H1 (cell line): ENCODE measurements around the gene MOB4. TPM values are rescaled to one million over a fixed set of nuclear protein-coding genes. Genes with fewer than 3 reads are reported as not detected.

Experiments
- CTCF ChIA-PET: fragments of 300-600 bp; sonication (Branson Sonifier 250); formaldehyde crosslinking; loops from one replicate; lab custom pipeline; 2021; ENCODE audit not compliant: partially characterized antibody; lab: Charles Lee
- POLR2A ChIA-PET: fragments of 300-600 bp; sonication (Branson Sonifier 250); formaldehyde crosslinking; loops from one replicate; lab custom pipeline; 2021; ENCODE audit warnings: inconsistent platforms; ENCODE audit not compliant: partially characterized antibody; lab: Charles Lee
- DNase-seq, 2 experiments: peaks; one replicate each; pipeline versions ENCODE4 v3.0.0 to v3.0.0-alpha.2; 2010 to 2022; ENCODE audit warnings: low spot score in 2 of 2, low read depth in 1 of 2, mixed read lengths in 1 of 2
- FAIRE-seq: peaks from 2 replicates; lab custom pipeline; 2011; peaks lifted over from hg19 to GRCh38; lab: Jason Lieb, UNC
- H2AFZ ChIP-seq: 2 replicates; pipeline ENCODE4 v1.8.1; 2012; ENCODE audit warnings: low read length, inconsistent platforms
- H2AK5ac ChIP-seq: 2 replicates; pipeline ENCODE4 v1.6.1; 2013; ENCODE audit warnings: low read depth, low read length
- H2BK120ac ChIP-seq: replicated peaks from 2 replicates; pipeline ENCODE3; 2013; ENCODE audit warnings: low read depth, low read length, inconsistent platforms
- H2BK12ac ChIP-seq: 2 replicates; pipeline ENCODE4 v1.6.1; 2013; ENCODE audit warnings: low read depth, low read length
- H2BK15ac ChIP-seq: 2 replicates; pipeline ENCODE4 v1.6.1; 2013; ENCODE audit warnings: low read length
- H2BK20ac ChIP-seq: 2 replicates; pipeline ENCODE4 v1.6.1; 2013; ENCODE audit warnings: low read length
- H2BK5ac ChIP-seq: 2 replicates; pipeline ENCODE4 v1.6.1; 2013; ENCODE audit warnings: low read depth, low read length
- H3K14ac ChIP-seq: 2 replicates; pipeline ENCODE4 v1.6.1; 2013; ENCODE audit warnings: inconsistent platforms; ENCODE audit not compliant: insufficient read length
- H3K18ac ChIP-seq: 2 replicates; pipeline ENCODE4 v1.6.1; 2013; ENCODE audit warnings: low read length; ENCODE audit errors: extremely low read depth
- H3K23ac ChIP-seq: 2 replicates; pipeline ENCODE4 v1.6.1; 2013; ENCODE audit warnings: inconsistent platforms; ENCODE audit not compliant: insufficient read length
- H3K23me2 ChIP-seq: 2 replicates; pipeline ENCODE4 v1.6.1; 2013; ENCODE audit warnings: low read depth, low read length
- H3K27ac ChIP-seq: 2 replicates; pipeline ENCODE4 v1.6.1; 2011; ENCODE audit warnings: low read depth, low read length, inconsistent platforms
- H3K27me3 ChIP-seq, 4 experiments: replicated peaks in 1 of 4; 1 replicate in 1 of 4; 2 replicates in 3 of 4; pipeline versions ENCODE4 v1.6.1 to v1.8.1; 2011 to 2013; ENCODE audit warnings: low read length in 3 of 4, mild to moderate bottlenecking in 3 of 4, inconsistent platforms in 2 of 4, mixed read lengths in 2 of 4, moderate library complexity in 1 of 4; ENCODE audit not compliant: control insufficient read depth in 3 of 4, insufficient read depth in 3 of 4; ENCODE audit errors: extremely low read depth in 1 of 4
- H3K36me3 ChIP-seq, 4 experiments: 2 replicates each; pipeline versions ENCODE4 v1.6.1 to v1.8.1; 2011 to 2013; ENCODE audit warnings: mild to moderate bottlenecking in 4 of 4, low read length in 3 of 4, moderate library complexity in 2 of 4, control low read depth in 1 of 4, inconsistent platforms in 1 of 4; ENCODE audit not compliant: insufficient read depth in 4 of 4, control insufficient read depth in 2 of 4
- H3K4ac ChIP-seq: replicated peaks from 2 replicates; pipeline ENCODE3; 2013; ENCODE audit warnings: low read length, low read depth, mixed read lengths, inconsistent platforms; ENCODE audit not compliant: insufficient read length
- H3K4me1 ChIP-seq, 4 experiments: replicated peaks in 1 of 4; 1 replicate in 1 of 4; 2 replicates in 3 of 4; pipeline versions ENCODE4 v1.6.1 to v1.8.1; 2011 to 2013; ENCODE audit warnings: low read length in 3 of 4, inconsistent platforms in 2 of 4, mixed read lengths in 1 of 4; ENCODE audit not compliant: insufficient read depth in 4 of 4, control insufficient read depth in 3 of 4
- H3K4me2 ChIP-seq, 2 experiments: 2 replicates each; pipeline versions ENCODE4 v1.6.1 to v1.8.1; 2011 to 2013; ENCODE audit warnings: low read depth in 2 of 2, low read length in 2 of 2, control low read depth in 1 of 2, inconsistent platforms in 1 of 2, mild to moderate bottlenecking in 1 of 2; ENCODE audit not compliant: insufficient read depth in 1 of 2
- H3K4me3 ChIP-seq, 4 experiments: fragments of 200-600, 300-600 bp in 1 of 4; sonication (generic), shearing (Covaris generic), sonication (Bioruptor Twin) in 1 of 4; 2 replicates each; pipeline versions ENCODE4 v1.5.1 to v1.8.1; 2011 to 2016; ENCODE audit warnings: low read length in 4 of 4, low read depth in 3 of 4, control low read depth in 2 of 4, inconsistent platforms in 2 of 4, mild to moderate bottlenecking in 2 of 4, mixed read lengths in 1 of 4, moderate library complexity in 1 of 4; ENCODE audit not compliant: insufficient read depth in 2 of 4; ENCODE audit errors: extremely low read depth in 1 of 4
- H3K56ac ChIP-seq: replicated peaks from 2 replicates; pipeline ENCODE3; 2013; ENCODE audit warnings: low read depth, mild to moderate bottlenecking, mixed read lengths, low read length, inconsistent platforms; ENCODE audit not compliant: insufficient read length
- H3K79me1 ChIP-seq: 2 replicates; pipeline ENCODE4 v1.6.1; 2013; ENCODE audit warnings: low read depth, low read length, control low read depth
- H3K79me2 ChIP-seq, 2 experiments: 2 replicates each; pipeline versions ENCODE4 v1.6.1 to v1.8.1; 2012 to 2013; ENCODE audit warnings: low read length in 2 of 2, mild to moderate bottlenecking in 2 of 2, inconsistent platforms in 1 of 2; ENCODE audit not compliant: insufficient read depth in 2 of 2, control insufficient read depth in 1 of 2
- H3K9ac ChIP-seq, 4 experiments: replicated peaks in 1 of 4; 1 replicate in 1 of 4; 2 replicates in 3 of 4; pipeline versions ENCODE4 v1.6.1 to v1.8.1; 2011 to 2013; ENCODE audit warnings: low read depth in 3 of 4, low read length in 3 of 4, control low read depth in 2 of 4, mild to moderate bottlenecking in 2 of 4, moderate library complexity in 2 of 4, inconsistent platforms in 1 of 4; ENCODE audit errors: extremely low read depth in 1 of 4
- H3K9me3 ChIP-seq, 2 experiments: 2 replicates each; pipeline versions ENCODE4 v1.6.1 to v1.8.1; 2012 to 2013; ENCODE audit warnings: mild to moderate bottlenecking in 2 of 2, moderate library complexity in 2 of 2, control low read depth in 1 of 2, inconsistent platforms in 1 of 2, low read depth in 1 of 2, low read length in 1 of 2, mixed read lengths in 1 of 2; ENCODE audit not compliant: insufficient read depth in 2 of 2
- H4K20me1 ChIP-seq, 2 experiments: replicated peaks in 1 of 2; 2 replicates each; pipeline versions ENCODE3 to v1.8.1; 2011 to 2013; ENCODE audit warnings: inconsistent platforms in 2 of 2, low read length in 2 of 2, mild to moderate bottlenecking in 1 of 2; ENCODE audit not compliant: insufficient read depth in 2 of 2, control insufficient read depth in 1 of 2
- H4K5ac ChIP-seq: 2 replicates; pipeline ENCODE4 v1.6.1; 2013; ENCODE audit warnings: low read length, low read depth, mixed read lengths, inconsistent platforms; ENCODE audit not compliant: insufficient read length
- H4K8ac ChIP-seq: 2 replicates; pipeline ENCODE4 v1.8.0; 2013; ENCODE audit warnings: mild to moderate bottlenecking, moderate library complexity, low read length, inconsistent platforms; ENCODE audit not compliant: insufficient read depth; ENCODE audit errors: extremely low read depth
- H4K91ac ChIP-seq: replicated peaks from 2 replicates; pipeline ENCODE3; 2013; ENCODE audit warnings: low read length, mixed read lengths, inconsistent platforms; ENCODE audit not compliant: insufficient read length
- ASH2L ChIP-seq: fragments of 200-600, 300-600 bp; sonication (generic); IDR thresholded peaks from one replicate; pipeline ENCODE4 v1.7.1; 2017; ENCODE audit warnings: low read length
- BACH1 ChIP-seq: IDR thresholded peaks from 2 replicates; pipeline ENCODE4 v1.6.1; 2012; ENCODE audit warnings: low read length, improper control_type of control experiment
- EP300 ChIP-seq, 2 experiments: IDR thresholded peaks; 1 replicate in 1 of 2; 2 replicates in 1 of 2; pipeline ENCODE4 v1.6.1; 2011 to 2012; ENCODE audit warnings: low read depth in 2 of 2, low read length in 2 of 2, mild to moderate bottlenecking in 2 of 2, borderline replicate concordance in 1 of 2, inconsistent platforms in 1 of 2, moderate library complexity in 1 of 2
- SAP30 ChIP-seq: fragments of 300-600 bp; sonication (generic); IDR thresholded peaks from 2 replicates; pipeline ENCODE4 v1.7.1; 2012; ENCODE audit warnings: low read length, moderate library complexity, mild to moderate bottlenecking, inconsistent platforms; ENCODE audit not compliant: insufficient read depth, insufficient replicate concordance
- SUZ12 ChIP-seq: fragments of 200-600 bp; sonication (generic); IDR thresholded peaks from 2 replicates; pipeline ENCODE4 v1.6.1; 2012; ENCODE audit warnings: mild to moderate bottlenecking, inconsistent platforms, low read length, moderate library complexity, mixed read lengths
- WGBS, 2 experiments: shearing (Covaris generic) in 1 of 2; methylation state at CpG; one replicate each; pipeline versions ENCODE4 v1.1.6 to v1.1.7; 2013 to 2015; ENCODE audit warnings: low lambda C conversion rate in 2 of 2, mixed read lengths in 2 of 2, inconsistent platforms in 1 of 2, low coverage in 1 of 2, missing lambda C conversion rate in 1 of 2; ENCODE audit not compliant: insufficient replicate concordance in 2 of 2, insufficient coverage in 1 of 2, insufficient read length in 1 of 2; ENCODE audit errors: extremely low coverage in 1 of 2, missing lambda C conversion rate in 1 of 2; 5-methylcytosine and 5-hydroxymethylcytosine counted together
- polyA plus RNA-seq, 7 experiments: library from polyadenylated mRNA; depleted of rRNA in 3 of 7; stranded (reverse) in 5 of 7; unstranded in 2 of 7; fragments of >200 nt in 5 of 7; fragments of 200-250 nt in 2 of 7; gene quantifications; 1 replicate in 5 of 7; 2 replicates in 1 of 7; 4 replicates in 1 of 7; pipeline versions ENCODE4 v1.2.1 to v1.2.3, GENCODE V29; 2011 to 2013; ENCODE audit warnings: missing spikeins in 2 of 7, mixed read lengths in 2 of 7
- total RNA-seq: library from RNA; stranded (reverse); fragmentation: NEBNext Ultra II Directional; extraction: Animal tissue kit (Norgen Biotek cat#: 25700); gene quantifications from 2 replicates; pipeline ENCODE4 v1.2.1, GENCODE V29; 2021

MOB4 gene
- total and polyA plus RNA-seq, 2 of the 8 experiments (the other 6 are each of a cell fraction or from before 2014, with no cell fraction given): 51.5 to 54.2 TPM

- Histone ChIP-seq H4K8ac (no peak overlapping the region), H2BK12ac (no peak overlapping the region), H3K79me1 (no peaks in the 10 kb centered on the region), H3K4me2 (no peak overlapping the region), H2BK5ac (no peak overlapping the region), H3K4ac (no peak overlapping the region), H3K56ac (no peak overlapping the region), H3K9ac (no peak overlapping the region), H3K27me3 (no peaks in the 10 kb centered on the region), H3K4me3 (no peak overlapping the region), H3K27ac (no peak overlapping the region), H3K4me1 (peaks cover 0 to 7% (median 5%) of the 10 kb centered on the region in 4 experiments; a peak in 5 of 7 replicates), H3K36me3 (no peaks in the 10 kb centered on the region), H2AFZ (no peak overlapping the region), H4K20me1 (no peaks in the 10 kb centered on the region), H3K23ac (no peak overlapping the region), H4K5ac (no peak overlapping the region), H2BK15ac (no peak overlapping the region), H3K23me2 (no peaks in the 10 kb centered on the region), H3K9me3 (no peaks in the 10 kb centered on the region), H3K79me2 (no peaks in the 10 kb centered on the region), H2BK120ac (no peak overlapping the region), H2BK20ac (no peak overlapping the region), H3K18ac (no peak overlapping the region), H2AK5ac (no peak overlapping the region), H4K91ac (no peak overlapping the region), H3K14ac (no peak overlapping the region)
- 92% methylated on average over 5 of the region's 5 CpGs; no CpG with 5 or more reads in 1 of the 2 experiments for WGBS, 2 experiments
- DNase-seq: no peak
- TF ChIP-seq SAP30 (no peak), BACH1 (no peak), EP300 (IDR thresholded peaks at IDR 0.05; ENCODE audit: borderline replicate concordance in 1 of 2, low read depth in 2 of 2, low read length in 2 of 2) (no peak), ASH2L (no peak), SUZ12 (no peak)
- CTCF ChIA-PET: interaction anchor here (0.6 to 2.2 kb wide), 17 partner anchors 8 to 198 kb away, joined by 3 to 10 read pairs (median 4); partner anchors contain the start of genes HSPD1 and HSPE1
- FAIRE-seq: no peak
- POLR2A ChIA-PET: interaction anchor here (1.0 to 3.1 kb wide), 5 partner anchors 8 to 108 kb away, joined by 3 to 12 read pairs (median 5); partner anchors contain the start of genes HSPD1 and HSPE1
These were observed 84.4 kb downstream of the MOB4 start for GRCh38 chr2:197600306-197600705.
